ENCODE results near the gene C20orf96.

- TF ChIP-seq CTCF (IDR thresholded peaks at IDR 0.05; ENCODE audit: poor library complexity, severe bottlenecking) (no peak), EZH2 (IDR thresholded peaks at IDR 0.05; ENCODE audit: borderline replicate concordance, insufficient read depth, low read length, poor library complexity, severe bottlenecking) (no peak), RAD21 (conservative IDR thresholded peaks at IDR 0.05) (no peak), REST (IDR thresholded peaks at IDR 0.05; ENCODE audit: borderline replicate concordance) (no peak), POLR2AphosphoS5 (IDR thresholded peaks at IDR 0.05) (no peak), TAF1 (IDR thresholded peaks at IDR 0.05; ENCODE audit: low read depth) (no peak), SMC3 (conservative IDR thresholded peaks at IDR 0.05; ENCODE audit: poor library complexity) (no peak), MXI1 (conservative IDR thresholded peaks at IDR 0.05; ENCODE audit: poor library complexity, severe bottlenecking) (no peak), EP300 (conservative IDR thresholded peaks at IDR 0.05; ENCODE audit: poor library complexity, severe bottlenecking) (no peak)
Measured at GRCh38 chr20:276620-277495, 13.7 kb downstream of the C20orf96 start.

All from neural cell (in vitro differentiated cells).